ENCODE results near the gene GPRIN3.
A peak's percentile ranks its signal among the peaks of the same experiment; 100 is the strongest.

The GPRIN3 gene

DNA sequence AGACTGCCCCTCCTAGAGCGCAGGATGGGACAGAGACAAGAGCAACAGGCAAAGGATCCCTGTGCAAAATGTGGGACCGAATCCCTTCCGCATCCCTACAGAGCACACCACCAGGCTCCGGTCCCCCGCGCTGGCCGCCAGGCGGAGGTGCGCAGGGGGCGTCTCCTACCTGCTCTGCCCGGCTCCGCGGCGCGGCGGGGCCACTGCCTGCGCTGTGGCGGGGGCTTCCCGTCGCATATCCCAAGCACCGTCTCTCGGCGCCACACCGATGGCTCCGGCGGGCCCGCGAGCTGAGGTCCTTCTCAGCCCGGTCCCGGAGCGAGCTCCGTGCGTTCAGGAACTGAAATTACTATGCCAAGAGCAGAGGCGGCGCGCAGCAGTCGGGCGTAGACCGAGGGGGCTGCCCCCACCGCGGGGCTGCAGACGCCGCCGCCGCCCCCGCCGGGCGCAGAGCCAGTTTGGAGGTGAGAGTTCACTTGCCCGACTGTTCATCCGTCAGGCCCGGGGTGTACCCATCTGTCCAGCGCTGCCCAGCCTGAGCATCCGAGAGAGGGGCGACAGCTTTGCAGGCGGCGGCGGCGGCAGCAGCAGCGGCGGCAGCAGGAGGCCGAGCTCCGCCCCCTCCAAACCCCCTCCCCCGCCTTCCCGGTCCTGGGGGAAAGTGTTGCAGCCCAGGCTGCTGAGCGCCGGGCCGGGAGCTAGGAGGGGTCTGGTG, at the start of gene GPRIN3:
TSS of gene GPRIN3 (minus strand) at position 355 of the 715 bp plus-strand sequence. CDS start 57,690 bp downstream, outside the sequence.
- peak; percentile 48 for DNase-seq

DNA sequence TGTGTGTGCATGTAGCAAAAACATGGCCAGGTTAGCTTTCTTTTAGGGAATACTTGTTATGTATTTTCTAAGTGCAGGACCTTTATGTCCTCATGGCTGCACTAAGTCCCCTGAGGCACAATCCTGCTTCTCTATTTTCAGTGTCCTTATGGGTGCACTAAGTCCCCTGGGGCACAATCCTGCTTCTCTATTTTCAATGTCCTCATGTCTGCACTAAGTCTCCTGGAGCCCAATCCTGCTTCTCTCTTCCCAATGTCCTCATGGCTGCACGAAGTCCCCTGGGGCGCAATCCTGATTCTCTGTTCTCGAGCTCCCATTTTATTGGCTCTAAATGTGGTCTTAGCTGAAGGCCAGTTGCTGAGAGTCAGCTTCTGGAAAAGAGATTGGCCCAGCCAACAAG, 49.7 kb upstream of the GPRIN3 start:
- no peak for DNase-seq

DNA sequence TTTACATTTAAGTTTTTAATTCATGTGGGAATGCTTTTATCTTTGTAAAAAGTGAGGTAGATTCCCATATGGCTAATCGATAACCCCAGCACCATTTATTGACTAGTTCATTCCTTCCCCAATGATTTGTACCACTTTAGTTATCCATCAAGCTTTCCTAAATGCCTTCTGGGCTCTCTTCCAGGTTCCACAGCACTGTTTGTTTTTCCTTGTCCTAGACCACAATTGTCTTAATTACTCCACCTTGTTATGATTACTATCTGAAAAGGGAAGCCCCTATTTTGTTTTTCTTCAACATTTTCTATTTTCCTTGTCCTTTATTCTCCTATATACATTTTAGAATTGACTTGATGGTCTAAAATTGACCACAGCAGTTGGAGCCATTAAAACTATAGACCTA, 48.5 kb upstream of the GPRIN3 start:
- peak; percentile 24 for DNase-seq

DNA sequence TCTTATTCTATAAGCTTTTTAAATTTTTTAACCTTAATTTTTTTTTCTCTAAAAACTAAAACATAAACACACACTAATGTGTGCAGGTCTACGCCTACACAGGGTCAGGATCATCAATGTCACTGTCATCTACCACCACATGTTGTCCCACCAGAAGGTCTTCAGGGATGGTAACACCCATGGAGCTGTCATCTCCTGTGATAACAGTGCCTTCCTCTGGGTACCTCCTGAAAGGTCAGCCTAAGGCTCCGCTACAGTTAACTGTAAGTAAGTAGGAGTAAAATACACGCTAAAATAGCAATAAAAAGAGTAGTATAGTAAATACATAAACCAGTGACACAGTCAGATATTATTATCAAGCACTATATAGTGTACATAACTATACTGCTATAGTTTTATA, 45.9 kb upstream of the GPRIN3 start:
- no peak for DNase-seq

DNA sequence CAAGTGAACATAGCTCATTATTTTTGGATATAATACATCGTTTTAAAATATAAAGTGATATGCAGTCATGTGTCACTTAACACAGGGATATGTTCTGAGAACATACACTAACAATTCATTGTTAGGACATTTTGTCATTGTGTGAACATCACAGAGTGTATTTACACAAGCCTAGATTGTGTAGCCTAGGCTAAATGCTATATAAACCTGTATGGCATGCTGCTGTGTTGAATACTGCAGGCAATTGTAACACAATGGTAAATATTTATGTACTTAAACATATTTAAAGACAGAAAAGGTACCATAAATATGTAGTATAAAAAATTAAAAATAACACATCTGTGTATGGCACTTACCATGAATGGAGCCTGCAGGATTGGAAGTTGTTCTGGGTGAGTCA, 44.9 kb upstream of the GPRIN3 start:
- DNase-seq = no peak

DNA sequence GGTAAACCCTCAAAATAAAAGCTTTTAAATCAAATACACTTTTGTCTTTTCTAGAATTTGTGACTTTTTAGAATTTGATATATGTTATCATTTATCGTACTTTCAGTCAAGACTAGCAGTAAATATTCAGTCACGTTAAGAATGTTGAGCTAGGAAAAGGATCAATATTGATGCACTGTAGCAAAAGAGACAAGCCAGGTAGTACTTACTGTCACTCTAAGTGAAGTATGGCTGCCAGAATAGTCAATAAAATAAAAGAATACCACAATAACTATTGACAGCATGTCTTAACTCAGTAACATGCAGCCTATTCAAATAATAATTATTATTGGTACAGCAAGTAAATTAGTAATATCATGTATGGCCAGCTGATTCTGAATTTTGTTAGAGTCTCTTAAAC, 43.6 kb upstream of the GPRIN3 start:
- no peak for DNase-seq

DNA sequence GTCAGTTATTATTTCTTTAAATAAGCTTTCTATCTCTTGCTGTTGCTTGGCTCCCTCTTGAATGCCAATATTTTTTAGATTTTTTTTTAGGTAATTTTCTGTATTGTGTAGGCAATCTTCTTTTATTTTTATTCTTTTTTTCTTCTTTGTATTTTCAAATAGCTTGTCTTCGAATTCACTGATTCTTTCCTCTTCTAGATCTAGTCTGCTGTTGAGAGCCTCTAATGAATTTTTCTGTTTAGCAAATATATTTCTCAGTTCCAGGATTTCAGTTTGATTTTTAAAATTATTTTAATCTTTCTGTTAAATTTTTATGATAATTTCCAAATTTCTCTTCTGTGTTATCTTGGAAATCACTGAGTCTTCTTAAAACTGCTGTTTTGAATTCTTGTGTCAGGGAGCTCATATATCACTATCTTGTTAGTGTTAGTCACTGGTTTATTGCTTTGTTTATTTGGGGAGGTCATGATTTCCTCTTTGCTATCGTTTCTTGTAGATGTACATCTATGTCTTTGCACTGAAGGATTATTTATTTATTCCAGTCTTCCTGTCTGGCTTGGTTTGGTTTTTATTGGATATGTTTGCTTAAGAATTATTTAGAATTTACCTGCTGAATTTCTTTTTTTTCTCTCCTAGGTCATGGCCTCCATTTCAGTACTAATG, 39.9 kb upstream of the GPRIN3 start:
- DNase-seq = no peak

DNA sequence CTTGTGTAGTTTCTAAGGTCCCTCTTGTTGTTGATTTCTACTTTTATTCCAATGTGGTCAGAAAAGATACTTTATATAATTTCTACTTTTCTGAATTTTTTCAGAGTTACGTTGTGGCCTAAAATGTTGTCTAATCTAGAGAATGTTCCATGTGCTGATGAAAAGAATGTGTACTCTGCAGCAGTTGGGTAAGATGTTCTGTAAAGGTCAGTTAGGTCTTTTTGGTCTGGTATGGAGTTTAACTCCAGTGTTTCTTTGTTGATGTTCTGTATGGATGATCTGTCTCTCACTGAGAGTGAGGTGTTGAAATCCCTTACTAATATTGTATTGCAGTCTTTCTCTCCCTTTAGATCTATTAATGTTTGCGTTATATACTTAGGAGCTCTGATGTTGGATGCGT, 37.0 kb upstream of the GPRIN3 start:
- no peak for DNase-seq

DNA sequence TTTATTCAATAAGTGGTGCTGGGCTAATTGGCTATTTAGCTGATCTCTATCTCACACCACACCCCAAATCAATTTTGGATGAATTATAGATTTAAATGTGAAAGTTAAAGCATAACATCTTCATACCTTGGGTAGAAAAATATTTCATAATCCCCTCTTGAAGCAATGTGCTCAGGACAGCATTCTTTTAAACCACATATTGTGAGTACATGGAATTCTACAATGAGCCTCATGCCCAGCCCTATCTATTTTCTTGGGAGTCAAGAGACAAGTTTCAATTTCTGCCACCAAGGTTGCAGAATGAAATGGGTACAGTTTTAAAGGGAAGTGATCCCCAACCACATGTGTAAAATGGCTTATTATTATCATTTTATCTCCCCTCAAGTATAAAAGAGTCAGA, 30.6 kb upstream of the GPRIN3 start:
- DNase-seq = no peak

DNA sequence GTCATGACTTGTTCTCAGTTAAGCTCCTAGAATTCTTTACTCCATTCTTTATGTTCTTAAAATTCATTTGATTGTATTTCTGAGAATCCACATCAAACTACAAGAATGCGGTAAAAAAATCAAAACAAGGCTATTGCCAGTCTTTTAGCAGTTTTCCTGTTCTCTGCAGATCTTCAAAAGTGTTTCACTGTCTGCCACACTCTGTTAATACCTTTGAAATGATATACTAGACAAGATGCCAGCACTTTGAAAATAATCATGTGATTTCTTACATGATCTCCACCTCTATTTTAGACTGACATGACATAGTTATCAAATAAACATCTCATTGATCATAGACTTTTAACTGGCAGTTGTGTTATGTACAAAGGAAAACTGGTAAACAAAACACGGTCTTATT, 30.1 kb upstream of the GPRIN3 start:
- DNase-seq = no peak

DNA sequence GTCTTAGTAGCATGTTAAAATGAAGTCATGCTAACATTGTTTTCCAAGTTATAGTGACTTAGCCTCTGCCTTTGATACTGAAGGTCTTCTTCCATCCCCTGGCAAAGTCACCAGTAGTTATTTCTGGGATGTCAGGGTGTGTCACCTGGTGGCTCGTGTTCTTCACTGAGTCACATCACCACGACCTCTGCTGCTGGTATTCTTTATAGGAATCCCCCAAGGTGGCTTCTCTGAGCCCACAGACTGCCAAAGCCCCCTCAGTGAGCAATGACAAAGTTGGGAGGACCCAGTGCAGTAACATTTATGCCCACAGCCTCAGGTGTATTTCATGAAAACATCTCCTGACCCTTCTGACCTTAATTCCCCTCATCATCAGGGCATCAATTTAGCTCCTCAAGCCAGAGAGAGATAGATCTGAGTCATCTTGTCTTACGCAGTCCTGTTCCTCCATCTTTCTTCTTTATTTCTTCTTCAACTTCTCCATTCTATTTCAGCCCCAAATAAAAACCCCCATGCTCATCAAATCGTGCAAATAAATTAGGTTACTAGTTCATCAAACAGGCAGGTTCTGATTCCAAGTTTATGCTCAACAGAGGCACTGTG, 29.3 kb upstream of the GPRIN3 start:
- DNase-seq = no peak

DNA sequence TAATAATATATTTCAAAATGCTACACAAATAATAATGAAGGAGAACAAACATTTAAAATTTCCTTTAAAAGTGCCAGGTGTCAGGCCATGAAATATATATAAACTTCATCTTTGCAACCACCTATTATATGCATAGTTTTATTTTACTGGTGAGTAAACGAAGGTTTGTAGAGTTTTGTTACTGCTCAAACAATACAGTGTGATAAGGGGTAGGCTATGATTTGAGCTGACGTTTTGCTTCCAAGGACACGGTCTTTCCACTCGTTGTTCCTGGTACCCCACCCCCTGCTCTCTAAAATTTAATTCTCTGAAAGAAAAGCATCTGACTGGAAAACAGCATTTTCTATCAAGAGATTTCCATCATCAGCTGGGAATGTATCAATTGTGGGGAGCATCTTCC, 27.2 kb upstream of the GPRIN3 start:
- DNase-seq = no peak

DNA sequence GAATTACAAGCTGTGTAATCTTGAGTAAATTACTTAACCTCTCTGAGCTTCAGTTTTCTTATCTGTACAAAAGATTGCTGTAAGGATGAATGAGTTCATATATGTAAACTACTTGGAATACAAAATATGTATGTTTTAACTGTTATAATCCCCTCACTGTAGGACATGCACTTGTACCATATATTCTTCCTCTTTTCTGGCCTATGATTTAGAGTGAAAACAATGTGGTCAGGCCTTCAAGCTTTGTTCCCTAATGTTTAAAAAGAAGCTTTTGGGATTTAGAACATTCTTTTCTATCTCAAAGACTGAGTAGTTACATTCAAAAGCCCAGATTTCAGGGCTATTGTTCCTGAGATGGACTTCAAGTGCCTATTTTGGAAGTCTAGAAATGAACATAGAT, 26.7 kb upstream of the GPRIN3 start:
- DNase-seq = no peak

DNA sequence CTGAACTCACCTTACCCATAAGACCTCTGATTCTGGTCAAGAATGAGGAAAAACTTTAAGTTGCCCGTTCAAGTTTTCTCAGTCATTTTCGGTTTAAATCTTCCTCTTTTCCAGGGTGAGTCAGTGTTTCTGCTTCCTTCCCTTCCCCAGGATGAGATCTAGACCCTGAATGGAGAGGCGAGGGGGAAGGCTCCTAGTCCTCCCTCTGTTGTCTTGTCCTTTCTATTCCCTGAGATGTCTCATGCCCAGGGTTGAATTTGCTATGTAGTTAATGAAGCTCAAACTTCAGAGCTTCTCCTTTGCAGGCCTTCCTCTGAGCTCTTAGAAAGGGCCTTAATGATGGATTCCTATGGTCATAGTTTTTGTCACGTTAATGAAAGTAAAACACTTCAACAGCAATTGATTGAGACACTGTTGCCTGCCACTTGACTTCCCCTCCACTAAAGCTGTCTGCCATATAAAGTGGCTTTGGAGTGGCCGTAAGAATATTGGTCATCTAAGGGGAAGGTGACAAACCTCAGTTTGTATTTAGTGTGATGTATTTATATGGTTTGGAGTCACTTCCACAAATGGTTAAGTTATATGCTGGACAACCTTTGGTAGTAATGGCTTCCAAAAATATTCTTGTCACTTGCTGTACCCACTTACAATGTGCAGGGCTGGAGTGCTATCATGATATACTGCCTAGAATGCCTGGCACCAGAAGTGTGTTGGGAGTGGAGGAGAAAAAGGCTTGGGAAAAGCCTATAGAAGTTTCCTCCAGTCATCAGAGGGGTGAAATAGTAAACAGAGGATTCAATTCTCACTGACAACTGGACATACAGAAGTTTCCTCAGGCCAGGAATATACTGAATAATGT, 24.3 kb upstream of the GPRIN3 start:
- DNase-seq = no peak

DNA sequence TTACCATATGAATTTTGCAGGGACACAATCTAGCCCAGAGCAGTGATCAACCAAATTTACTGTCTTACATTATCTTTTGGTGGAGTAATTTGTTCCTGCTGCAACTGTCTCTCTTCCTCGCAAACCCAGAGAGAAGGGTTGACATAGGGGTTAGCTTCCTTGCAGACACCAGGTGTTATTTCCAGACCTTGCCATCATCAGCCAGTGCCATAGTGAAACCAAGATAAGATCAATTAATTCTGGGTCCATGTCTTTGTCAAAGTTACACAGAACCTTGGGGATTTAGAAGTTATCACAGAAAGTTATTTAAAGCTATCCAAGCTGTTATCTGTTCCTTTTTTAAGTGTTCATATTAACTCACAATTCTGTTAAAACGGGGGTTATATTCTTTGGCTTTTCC, 23.6 kb upstream of the GPRIN3 start:
- no peak for DNase-seq

DNA sequence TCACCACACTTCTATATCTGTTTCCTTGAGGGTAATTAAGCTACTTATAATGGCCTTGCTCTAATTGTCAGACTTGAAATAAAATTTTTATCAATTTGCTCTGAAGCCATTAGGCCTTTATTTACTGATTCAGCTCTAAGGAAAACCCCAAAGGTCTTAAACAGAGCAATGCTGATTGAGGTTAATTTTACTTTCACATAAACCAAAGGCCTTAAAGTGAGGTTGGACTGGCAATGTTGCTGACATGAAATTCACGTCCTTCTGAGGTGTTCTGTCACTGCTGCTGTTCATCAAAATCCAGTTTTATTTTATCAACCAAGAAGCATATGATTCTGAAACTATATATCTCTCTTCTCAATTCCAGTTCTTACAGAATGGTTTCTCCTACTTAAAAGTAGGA, 21.7 kb upstream of the GPRIN3 start:
- no peak for DNase-seq

DNA sequence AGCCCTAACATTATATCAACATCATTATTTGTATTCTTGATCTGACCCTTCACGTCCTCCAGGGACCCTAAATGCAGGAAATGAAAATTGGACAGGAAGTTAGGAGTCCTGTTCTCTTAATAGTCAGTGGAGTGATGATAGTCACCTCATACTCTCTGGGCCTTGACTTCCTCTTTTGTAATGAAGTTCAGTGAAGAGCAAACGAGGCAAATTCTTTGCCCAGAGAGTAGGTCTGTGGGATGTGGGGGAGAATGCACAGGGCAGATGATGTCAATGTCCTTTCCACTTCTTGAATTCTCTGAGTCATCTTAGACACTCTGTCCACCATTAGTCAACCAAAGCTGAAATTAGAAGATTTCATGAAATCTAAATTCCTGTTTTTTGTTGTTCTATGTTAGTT, 17.1 kb upstream of the GPRIN3 start:
- DNase-seq = no peak

DNA sequence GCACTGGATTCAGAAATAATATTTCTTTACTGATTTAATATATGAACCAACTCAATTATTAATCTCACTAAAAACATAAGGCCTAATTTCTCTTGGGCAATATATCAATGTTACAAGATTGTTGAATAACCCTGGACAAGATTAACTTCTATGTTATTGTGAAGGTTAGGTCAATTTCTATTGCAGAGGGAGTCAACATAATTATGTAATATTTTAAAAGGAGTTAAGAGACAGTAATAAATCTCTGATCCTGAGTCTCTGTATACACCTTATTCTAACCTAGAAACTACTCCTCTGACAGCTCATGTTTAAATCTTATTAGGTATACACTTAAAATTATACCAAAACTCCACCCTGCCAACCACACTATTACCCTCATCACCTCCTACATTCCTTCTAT, 15.1 kb upstream of the GPRIN3 start:
- DNase-seq = no peak

DNA sequence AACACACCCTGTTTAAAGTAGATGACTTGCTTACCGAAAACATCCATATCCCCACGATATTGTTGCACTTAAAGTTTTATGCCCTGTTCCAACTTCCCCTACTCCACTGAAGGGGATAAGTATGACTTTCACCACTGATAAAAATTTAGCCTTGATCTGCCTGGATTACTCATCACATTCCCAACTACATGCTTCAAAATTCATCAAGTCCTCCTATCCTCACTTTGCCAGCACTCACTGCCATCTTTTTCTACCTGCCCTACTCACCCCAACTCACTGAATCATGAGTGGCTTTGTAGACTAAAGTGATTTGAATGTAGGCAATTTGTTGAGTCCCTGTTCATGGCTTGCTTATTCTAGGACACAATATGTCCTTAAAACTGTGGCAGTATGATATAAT, 12.2 kb upstream of the GPRIN3 start:
- DNase-seq = no peak

DNA sequence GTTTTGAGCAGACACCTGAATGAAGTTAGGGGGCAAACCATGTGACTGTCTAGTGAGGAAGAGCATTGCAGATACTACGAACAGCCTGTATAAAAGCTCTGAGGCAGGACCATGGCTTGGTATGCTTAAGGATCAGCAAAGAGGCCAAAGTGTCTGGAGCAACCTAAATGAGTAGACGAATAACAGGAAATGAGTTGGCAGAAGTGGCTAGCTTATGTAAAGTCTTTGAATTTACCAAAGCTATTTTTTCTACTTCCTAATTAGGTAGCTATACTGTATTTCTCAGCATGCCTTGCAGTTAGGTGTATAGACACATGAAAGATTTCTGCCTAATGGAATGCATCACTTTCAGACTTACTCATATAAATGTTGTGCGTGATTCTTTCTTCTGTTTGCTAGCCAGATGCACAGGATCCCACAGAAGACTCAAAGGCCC, 9.3 kb upstream of the GPRIN3 start:
- DNase-seq = no peak

DNA sequence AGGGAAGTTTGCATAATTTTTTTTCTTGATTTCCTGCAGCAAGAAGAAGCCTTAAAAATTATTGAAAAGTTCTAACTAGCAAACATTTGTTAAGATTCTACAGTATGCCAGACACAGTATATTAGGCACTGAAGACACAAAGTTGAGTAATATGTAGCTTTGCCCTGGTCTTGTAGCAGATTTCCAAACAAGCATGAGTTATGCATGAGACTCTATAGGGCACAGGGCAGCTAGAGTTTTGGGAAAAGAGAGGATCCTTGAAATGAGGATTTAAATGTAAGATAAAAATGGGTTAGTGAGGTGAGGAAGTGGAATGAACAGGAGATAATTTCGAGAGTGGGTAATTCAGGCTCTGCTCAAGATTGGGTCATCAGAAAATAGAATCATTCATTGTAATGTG, 8.6 kb upstream of the GPRIN3 start:
- no peak for DNase-seq

DNA sequence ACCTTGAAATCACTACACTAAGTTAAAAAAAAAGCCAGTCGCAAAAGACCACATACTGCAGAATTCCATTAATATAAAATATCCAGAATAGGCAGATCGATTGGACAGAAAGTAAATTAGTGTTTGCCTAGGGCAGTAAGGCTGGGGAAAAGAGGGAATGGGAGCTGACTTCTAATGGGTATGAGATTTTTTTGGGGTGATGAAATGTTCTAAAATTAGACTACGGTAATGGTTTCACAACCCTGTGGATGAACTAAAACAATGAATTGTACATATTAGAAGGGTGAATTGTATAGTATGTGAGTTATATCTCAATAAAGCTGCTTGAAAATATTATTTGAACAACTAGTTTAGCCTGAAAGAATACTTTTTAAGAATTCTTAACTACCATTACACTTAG, 6.7 kb upstream of the GPRIN3 start:
- DNase-seq = no peak

DNA sequence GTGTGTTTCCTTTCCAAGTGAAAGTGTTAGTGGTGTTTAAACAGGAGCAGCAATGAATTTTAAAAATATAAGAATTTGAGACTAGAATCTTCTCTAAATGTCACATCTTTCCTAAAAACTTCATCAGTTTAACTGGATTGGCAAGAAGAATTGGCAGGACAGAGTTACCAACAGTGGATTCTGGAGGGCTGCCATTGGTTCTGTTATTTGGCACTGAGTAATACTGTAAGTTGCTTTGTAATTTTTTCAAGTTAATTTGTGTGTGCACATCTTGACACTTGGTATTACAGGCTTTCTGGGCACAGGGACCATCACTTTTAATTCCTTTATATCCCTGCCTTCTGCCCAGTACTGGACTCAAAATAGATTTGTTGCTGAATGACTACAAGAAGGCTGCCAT, 4.5 kb upstream of the GPRIN3 start:
- DNase-seq = no peak

DNA sequence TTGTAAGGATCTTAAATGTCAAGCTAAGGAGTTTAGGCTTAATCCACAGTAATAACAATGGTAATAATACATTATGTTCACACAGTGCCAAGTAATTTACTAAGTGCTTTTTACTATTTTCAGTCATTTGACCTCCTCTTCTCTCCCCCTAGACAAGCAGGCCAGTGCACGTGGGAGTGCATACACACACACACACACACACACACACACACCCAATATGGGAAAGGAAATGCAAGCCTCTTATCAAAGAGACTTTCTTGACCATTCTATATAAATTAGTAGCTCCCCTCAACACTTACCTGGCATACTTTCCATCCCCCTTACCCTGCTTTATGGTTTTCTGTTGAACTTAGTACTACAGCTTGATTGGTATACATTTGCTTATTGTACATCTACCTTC, 3.8 kb upstream of the GPRIN3 start:
- DNase-seq = no peak

All from NCI-H345 (cell line).